ENCODE measurements around the gene GNB2. TPM values are rescaled to one million over a fixed set of nuclear protein-coding genes. Genes with fewer than 3 reads are reported as not detected.

The GNB2 gene
- total and polyA plus RNA-seq, 2 of the 13 experiments (the other 11 are each of a cell fraction or from before 2014, with no cell fraction given): 48.3 to 67.1 TPM

GRCh38 chr7:100691676-100692577, 18.4 kb downstream of the GNB2 start (continued):
- TF ChIP-seq, protein P1, sequence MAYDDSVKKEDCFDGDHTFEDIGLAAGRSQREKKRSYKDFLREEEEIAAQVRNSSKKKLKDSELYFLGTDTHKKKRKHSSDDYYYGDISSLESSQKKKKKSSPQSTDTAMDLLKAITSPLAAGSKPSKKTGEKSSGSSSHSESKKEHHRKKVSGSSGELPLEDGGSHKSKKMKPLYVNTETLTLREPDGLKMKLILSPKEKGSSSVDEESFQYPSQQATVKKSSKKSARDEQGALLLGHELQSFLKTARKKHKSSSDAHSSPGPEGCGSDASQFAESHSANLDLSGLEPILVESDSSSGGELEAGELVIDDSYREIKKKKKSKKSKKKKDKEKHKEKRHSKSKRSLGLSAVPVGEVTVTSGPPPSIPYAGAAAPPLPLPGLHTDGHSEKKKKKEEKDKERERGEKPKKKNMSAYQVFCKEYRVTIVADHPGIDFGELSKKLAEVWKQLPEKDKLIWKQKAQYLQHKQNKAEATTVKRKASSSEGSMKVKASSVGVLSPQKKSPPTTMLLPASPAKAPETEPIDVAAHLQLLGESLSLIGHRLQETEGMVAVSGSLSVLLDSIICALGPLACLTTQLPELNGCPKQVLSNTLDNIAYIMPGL (CRISPR knock-in tag; IDR thresholded peaks at IDR 0.05; ENCODE audit: borderline replicate concordance in 1 of 2, low read depth in 1 of 2): peak; percentile 59 to 87; a peak in 3 of 4 replicates
- no peak for TF ChIP-seq ZNF503 (CRISPR knock-in tag; IDR thresholded peaks at IDR 0.05)
- TF ChIP-seq, protein P2, sequence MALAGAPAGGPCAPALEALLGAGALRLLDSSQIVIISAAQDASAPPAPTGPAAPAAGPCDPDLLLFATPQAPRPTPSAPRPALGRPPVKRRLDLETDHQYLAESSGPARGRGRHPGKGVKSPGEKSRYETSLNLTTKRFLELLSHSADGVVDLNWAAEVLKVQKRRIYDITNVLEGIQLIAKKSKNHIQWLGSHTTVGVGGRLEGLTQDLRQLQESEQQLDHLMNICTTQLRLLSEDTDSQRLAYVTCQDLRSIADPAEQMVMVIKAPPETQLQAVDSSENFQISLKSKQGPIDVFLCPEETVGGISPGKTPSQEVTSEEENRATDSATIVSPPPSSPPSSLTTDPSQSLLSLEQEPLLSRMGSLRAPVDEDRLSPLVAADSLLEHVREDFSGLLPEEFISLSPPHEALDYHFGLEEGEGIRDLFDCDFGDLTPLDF (CRISPR knock-in tag; IDR thresholded peaks at IDR 0.05): peak; percentile 23; the same call in 1 of the 2 replicates
- TF ChIP-seq, protein P3, sequence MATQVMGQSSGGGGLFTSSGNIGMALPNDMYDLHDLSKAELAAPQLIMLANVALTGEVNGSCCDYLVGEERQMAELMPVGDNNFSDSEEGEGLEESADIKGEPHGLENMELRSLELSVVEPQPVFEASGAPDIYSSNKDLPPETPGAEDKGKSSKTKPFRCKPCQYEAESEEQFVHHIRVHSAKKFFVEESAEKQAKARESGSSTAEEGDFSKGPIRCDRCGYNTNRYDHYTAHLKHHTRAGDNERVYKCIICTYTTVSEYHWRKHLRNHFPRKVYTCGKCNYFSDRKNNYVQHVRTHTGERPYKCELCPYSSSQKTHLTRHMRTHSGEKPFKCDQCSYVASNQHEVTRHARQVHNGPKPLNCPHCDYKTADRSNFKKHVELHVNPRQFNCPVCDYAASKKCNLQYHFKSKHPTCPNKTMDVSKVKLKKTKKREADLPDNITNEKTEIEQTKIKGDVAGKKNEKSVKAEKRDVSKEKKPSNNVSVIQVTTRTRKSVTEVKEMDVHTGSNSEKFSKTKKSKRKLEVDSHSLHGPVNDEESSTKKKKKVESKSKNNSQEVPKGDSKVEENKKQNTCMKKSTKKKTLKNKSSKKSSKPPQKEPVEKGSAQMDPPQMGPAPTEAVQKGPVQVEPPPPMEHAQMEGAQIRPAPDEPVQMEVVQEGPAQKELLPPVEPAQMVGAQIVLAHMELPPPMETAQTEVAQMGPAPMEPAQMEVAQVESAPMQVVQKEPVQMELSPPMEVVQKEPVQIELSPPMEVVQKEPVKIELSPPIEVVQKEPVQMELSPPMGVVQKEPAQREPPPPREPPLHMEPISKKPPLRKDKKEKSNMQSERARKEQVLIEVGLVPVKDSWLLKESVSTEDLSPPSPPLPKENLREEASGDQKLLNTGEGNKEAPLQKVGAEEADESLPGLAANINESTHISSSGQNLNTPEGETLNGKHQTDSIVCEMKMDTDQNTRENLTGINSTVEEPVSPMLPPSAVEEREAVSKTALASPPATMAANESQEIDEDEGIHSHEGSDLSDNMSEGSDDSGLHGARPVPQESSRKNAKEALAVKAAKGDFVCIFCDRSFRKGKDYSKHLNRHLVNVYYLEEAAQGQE (IDR thresholded peaks at IDR 0.05; ENCODE audit: borderline replicate concordance in 1 of 2, low read depth in 1 of 2, low read length in 2 of 2): no peak
- 0 out of 2 replicates have a peak, but pooled peaks have one; percentile 28 for TF ChIP-seq ZNF543 (CRISPR knock-in tag; IDR thresholded peaks at IDR 0.05)
- peak; percentile 63 for TF ChIP-seq RBM39 (IDR thresholded peaks at IDR 0.05; ENCODE audit: low read depth, low read length, poor library complexity, severe bottlenecking)
- no peak for TF ChIP-seq ARHGAP35 (CRISPR knock-in tag; IDR thresholded peaks at IDR 0.05; ENCODE audit: borderline replicate concordance)
- TF ChIP-seq, protein P4, sequence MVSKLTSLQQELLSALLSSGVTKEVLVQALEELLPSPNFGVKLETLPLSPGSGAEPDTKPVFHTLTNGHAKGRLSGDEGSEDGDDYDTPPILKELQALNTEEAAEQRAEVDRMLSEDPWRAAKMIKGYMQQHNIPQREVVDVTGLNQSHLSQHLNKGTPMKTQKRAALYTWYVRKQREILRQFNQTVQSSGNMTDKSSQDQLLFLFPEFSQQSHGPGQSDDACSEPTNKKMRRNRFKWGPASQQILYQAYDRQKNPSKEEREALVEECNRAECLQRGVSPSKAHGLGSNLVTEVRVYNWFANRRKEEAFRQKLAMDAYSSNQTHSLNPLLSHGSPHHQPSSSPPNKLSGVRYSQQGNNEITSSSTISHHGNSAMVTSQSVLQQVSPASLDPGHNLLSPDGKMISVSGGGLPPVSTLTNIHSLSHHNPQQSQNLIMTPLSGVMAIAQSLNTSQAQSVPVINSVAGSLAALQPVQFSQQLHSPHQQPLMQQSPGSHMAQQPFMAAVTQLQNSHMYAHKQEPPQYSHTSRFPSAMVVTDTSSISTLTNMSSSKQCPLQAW (CRISPR knock-in tag; IDR thresholded peaks at IDR 0.05): peak; percentile 56; the same call in 1 of the 2 replicates
- no peak for TF ChIP-seq ZNF282 (IDR thresholded peaks at IDR 0.05; ENCODE audit: partially characterized antibody)
- no peak for TF ChIP-seq KMT2B (CRISPR knock-in tag; IDR thresholded peaks at IDR 0.05)
- TF ChIP-seq HES4 (CRISPR knock-in tag; IDR thresholded peaks at IDR 0.05; ENCODE audit: borderline replicate concordance): no peak
- no peak for TF ChIP-seq ZNF597 (CRISPR knock-in tag; IDR thresholded peaks at IDR 0.05)
